RPMI7951 (cell line): ENCODE measurements around the gene CARD11. TPM values are rescaled to one million over a fixed set of nuclear protein-coding genes. Genes with fewer than 3 reads are reported as not detected.
"Not testable (repeated sequence)": the region's sequence is repeated elsewhere in the genome, so short reads cannot be mapped to it uniquely, and the experiment has no call there.

Experiments
- DNase-seq: peaks from one replicate; pipeline ENCODE4 v3.0.0-alpha.2; 2012; ENCODE audit warnings: low read depth
- total RNA-seq: library from RNA; depleted of rRNA; stranded (reverse); fragments of >200 nt; shearing (Covaris generic); gene quantifications from 2 replicates; pipeline ENCODE4 v1.2.3, GENCODE V29; 2014

Gene CARD11
- total RNA-seq, 1 experiment from 2014 or later: not detected

GRCh38 chr7:2926120-2926895, 117.4 kb downstream of the CARD11 start:
- DNase-seq: no peak

GRCh38 chr7:2924866-2925840, 118.5 kb downstream of the CARD11 start:
- DNase-seq: no peak

GRCh38 chr7:2923886-2924574, 119.6 kb downstream of the CARD11 start:
- no peak for DNase-seq

GRCh38 chr7:2923291-2923781, 120.3 kb downstream of the CARD11 start:
- DNase-seq: no peak

- no peak for DNase-seq
Observed at GRCh38 chr7:2922866-2923265, 120.8 kb downstream of the CARD11 start.

- no peak for DNase-seq
Observed at GRCh38 chr7:2922348-2922691, 121.3 kb downstream of the CARD11 start.

- no peak for DNase-seq
Observed at GRCh38 chr7:2921653-2922347, 121.9 kb downstream of the CARD11 start.

GRCh38 chr7:2920956-2921652, 122.6 kb downstream of the CARD11 start:
- DNase-seq: no peak

- not testable (repeated sequence) for DNase-seq
Observed at GRCh38 chr7:2920480-2920879, 123.2 kb downstream of the CARD11 start.

- DNase-seq: no peak
Observed at GRCh38 chr7:2920041-2920440, 123.6 kb downstream of the CARD11 start.

GRCh38 chr7:2919256-2919655, 124.4 kb downstream of the CARD11 start:
- no peak for DNase-seq

- no peak for DNase-seq
Observed at GRCh38 chr7:2918406-2918805, 125.3 kb downstream of the CARD11 start.

GRCh38 chr7:2915023-2915422, 128.6 kb downstream of the CARD11 start:
- no peak for DNase-seq

- no peak for DNase-seq
Observed at GRCh38 chr7:2913760-2914387, 129.8 kb downstream of the CARD11 start.

- no peak for DNase-seq
Observed at GRCh38 chr7:2912684-2913439, 130.8 kb downstream of the CARD11 start.

- DNase-seq: no peak
Observed at GRCh38 chr7:2911466-2911865, 132.2 kb downstream of the CARD11 start.

GRCh38 chr7:2909471-2910039, 134.1 kb downstream of the CARD11 start:
- DNase-seq: no peak

- no peak for DNase-seq
Observed at GRCh38 chr7:2909043-2909442, 134.6 kb downstream of the CARD11 start.

GRCh38 chr7:2908103-2908683, 135.5 kb downstream of the CARD11 start:
- no peak for DNase-seq
